PC-9 (cell line): ENCODE results near the gene SF3A1. TPM values are rescaled to one million over a fixed set of nuclear protein-coding genes. Genes with fewer than 3 reads are reported as not detected.

Experiments
- BruUV-seq: library from RNA; stranded (reverse); fragments of 400-500 nt; replicated peaks from 2 replicates; lab custom pipeline; 2021; lab: Mats Ljungman, UMichigan
- CTCF ChIA-PET: fragments of 300-600 bp; sonication (Branson Sonifier 250); formaldehyde crosslinking; loops from one replicate; lab custom pipeline; 2022; ENCODE audit warnings: antibody characterized with exemption; lab: Charles Lee
- POLR2A ChIA-PET: fragments of 300-600 bp; sonication (Branson Sonifier 250); formaldehyde crosslinking; loops from one replicate; lab custom pipeline; 2022; ENCODE audit warnings: antibody characterized with exemption; ENCODE audit not compliant: unreplicated experiment; lab: Charles Lee
- DNase-seq, 2 experiments: peaks; one replicate each; pipeline versions ENCODE4 v3.0.0 to v3.0.0-alpha.2; 2015 to 2022; ENCODE audit warnings: mixed read lengths in 1 of 2
- H2AFZ ChIP-seq: fragments of 200-600 bp; sonication (generic); 2 replicates; pipeline ENCODE4 v1.8.1; 2017; ENCODE audit warnings: antibody characterized with exemption
- H3F3A ChIP-seq: fragments of 200-600 bp; sonication (generic); 2 replicates; pipeline ENCODE4 v1.8.1; 2017; ENCODE audit warnings: antibody characterized with exemption, mild to moderate bottlenecking, low read depth; ENCODE audit not compliant: insufficient read depth
- H3K27ac ChIP-seq: fragments of 200-600 bp; sonication (generic); 2 replicates; pipeline ENCODE4 v1.6.1; 2016; ENCODE audit warnings: mixed run types
- H3K27me3 ChIP-seq: fragments of 200-600 bp; sonication (generic); 2 replicates; pipeline ENCODE4 v1.6.1; 2016; ENCODE audit warnings: low read depth, mixed run types; ENCODE audit not compliant: insufficient read depth
- H3K36me3 ChIP-seq: fragments of 200-600 bp; sonication (generic); 2 replicates; pipeline ENCODE4 v1.6.1; 2016; ENCODE audit warnings: low read depth, mixed run types
- H3K4me1 ChIP-seq: fragments of 200-600 bp; sonication (generic); replicated peaks from 2 replicates; pipeline ENCODE4 v1.6.1; 2016; ENCODE audit warnings: mixed run types; ENCODE audit not compliant: insufficient read depth
- H3K4me2 ChIP-seq: fragments of 200-600 bp; sonication (generic); 2 replicates; pipeline ENCODE4 v1.6.1; 2017; ENCODE audit warnings: mixed run types
- H3K4me3 ChIP-seq: fragments of 200-600 bp; sonication (generic); 2 replicates; pipeline ENCODE4 v1.6.1; 2016; ENCODE audit warnings: mixed run types
- H3K79me2 ChIP-seq: fragments of 200-600 bp; sonication (generic); 2 replicates; pipeline ENCODE4 v1.6.1; 2017; ENCODE audit warnings: low read depth, mixed run types
- H3K9me2 ChIP-seq: fragments of 200-600 bp; sonication (generic); 2 replicates; pipeline ENCODE4 v1.8.1; 2017; ENCODE audit warnings: mild to moderate bottlenecking; ENCODE audit not compliant: insufficient read depth
- H3K9me3 ChIP-seq: fragments of 200-600 bp; sonication (generic); 2 replicates; pipeline ENCODE4 v1.8.1; 2016; ENCODE audit warnings: low read depth; ENCODE audit not compliant: insufficient read depth
- H4K20me1 ChIP-seq: fragments of 200-600 bp; sonication (generic); 2 replicates; pipeline ENCODE4 v1.8.1; 2017; ENCODE audit not compliant: insufficient read depth
- CTCF ChIP-seq: fragments of 200-600 bp; sonication (generic); conservative IDR thresholded peaks from 2 replicates; pipeline ENCODE4 v1.6.1; 2017; ENCODE audit warnings: mixed run types, antibody characterized with exemption, mild to moderate bottlenecking, moderate library complexity
- EZH2 ChIP-seq: fragments of 200-600 bp; sonication (generic); IDR thresholded peaks from 2 replicates; pipeline ENCODE4 v1.8.0; 2017; ENCODE audit warnings: antibody characterized with exemption, low read depth
- intact Hi-C: fragments of 100-400 bp; cut with micrococcal nuclease; formaldehyde crosslinking; loops from one replicate; pipeline ENCODE4 v1.10.0; 2022; ENCODE audit not compliant: unreplicated experiment
- total RNA-seq: library from RNA; stranded (reverse); gene quantifications from 2 replicates; pipeline ENCODE4 v1.2.3, GENCODE V29; 2021

Gene SF3A1
- total RNA-seq, 1 experiment from 2014 or later = 189 TPM

- H4K20me1 ChIP-seq = no peaks in the 10 kb centered on the region
- H3K27ac ChIP-seq = no peak overlapping the region
- H3K4me3 ChIP-seq = no peak overlapping the region
- no peaks in the 10 kb centered on the region for H3K79me2 ChIP-seq
- H3K9me2 ChIP-seq = no peaks in the 10 kb centered on the region
- POLR2A ChIA-PET = no interaction called here
- no peaks in the 10 kb centered on the region for H3K9me3 ChIP-seq
- H3K36me3 ChIP-seq = peaks cover 31% of the 10 kb centered on the region
- no peaks in the 10 kb centered on the region for H3K27me3 ChIP-seq
- TF ChIP-seq EZH2 (no peak), CTCF (no peak)
- H3K4me1 ChIP-seq = no peaks in the 10 kb centered on the region
- CTCF ChIA-PET = no interaction called here
- peaks cover 38% of the 10 kb centered on the region for H3F3A ChIP-seq
- H2AFZ ChIP-seq = no peak overlapping the region
- BruUV-seq = no TSS peak
- H3K4me2 ChIP-seq = no peak overlapping the region
- intact Hi-C loops = no loop called here
- DNase-seq = no peak
Observed at GRCh38 chr22:30334646-30335045, 22.0 kb downstream of the SF3A1 start.

GRCh38 chr22:30333707-30334087 is 23.0 kb downstream of the SF3A1 start:
- intact Hi-C loops = no loop called here
- H4K20me1 ChIP-seq = no peaks in the 10 kb centered on the region
- TF ChIP-seq CTCF = no peak
- no peak for TF ChIP-seq EZH2
- no peaks in the 10 kb centered on the region for H3K9me2 ChIP-seq
- no peak for DNase-seq
- no peaks in the 10 kb centered on the region for H3K79me2 ChIP-seq
- no peak overlapping the region for H2AFZ ChIP-seq
- H3K27me3 ChIP-seq = no peaks in the 10 kb centered on the region
- H3K4me3 ChIP-seq = no peak overlapping the region
- H3K9me3 ChIP-seq = no peaks in the 10 kb centered on the region
- ChIA-PET CTCF (no interaction called here), POLR2A (no interaction called here)
- no TSS peak for BruUV-seq
- peaks cover 46% of the 10 kb centered on the region for H3F3A ChIP-seq
- H3K4me2 ChIP-seq = no peak overlapping the region
- H3K36me3 ChIP-seq = peaks cover 24% of the 10 kb centered on the region
- no peak overlapping the region for H3K27ac ChIP-seq
- no peaks in the 10 kb centered on the region for H3K4me1 ChIP-seq

- no peak for TF ChIP-seq CTCF
- TF ChIP-seq EZH2 = no peak
- H3K4me3 ChIP-seq = no peak overlapping the region
- no peak overlapping the region for H2AFZ ChIP-seq
- no peak overlapping the region for H3K4me2 ChIP-seq
- ChIA-PET CTCF (no interaction called here), POLR2A (no interaction called here)
- no peaks in the 10 kb centered on the region for H3K9me2 ChIP-seq
- H3K27me3 ChIP-seq = no peaks in the 10 kb centered on the region
- intact Hi-C loops = no loop called here
- H3K4me1 ChIP-seq = peaks cover 3% of the 10 kb centered on the region
- no TSS peak for BruUV-seq
- no peaks in the 10 kb centered on the region for H4K20me1 ChIP-seq
- no peaks in the 10 kb centered on the region for H3K9me3 ChIP-seq
- peaks cover 50% of the 10 kb centered on the region for H3F3A ChIP-seq
- DNase-seq = no peak
- no peaks in the 10 kb centered on the region for H3K79me2 ChIP-seq
- H3K27ac ChIP-seq = no peak overlapping the region
- peaks cover 24% of the 10 kb centered on the region for H3K36me3 ChIP-seq
Observed at GRCh38 chr22:30332994-30333706, 23.5 kb downstream of the SF3A1 start.
